Measurements from ENCODE around the gene CLK2. TPM values are rescaled to one million over a fixed set of nuclear protein-coding genes. Genes with fewer than 3 reads are reported as not detected.
"Not testable (repeated sequence)": the region's sequence is repeated elsewhere in the genome, so short reads cannot be mapped to it uniquely, and the experiment has no call there.

CLK2 gene
- total RNA-seq, 1 experiment from 2014 or later, result 16.4 TPM

DNA sequence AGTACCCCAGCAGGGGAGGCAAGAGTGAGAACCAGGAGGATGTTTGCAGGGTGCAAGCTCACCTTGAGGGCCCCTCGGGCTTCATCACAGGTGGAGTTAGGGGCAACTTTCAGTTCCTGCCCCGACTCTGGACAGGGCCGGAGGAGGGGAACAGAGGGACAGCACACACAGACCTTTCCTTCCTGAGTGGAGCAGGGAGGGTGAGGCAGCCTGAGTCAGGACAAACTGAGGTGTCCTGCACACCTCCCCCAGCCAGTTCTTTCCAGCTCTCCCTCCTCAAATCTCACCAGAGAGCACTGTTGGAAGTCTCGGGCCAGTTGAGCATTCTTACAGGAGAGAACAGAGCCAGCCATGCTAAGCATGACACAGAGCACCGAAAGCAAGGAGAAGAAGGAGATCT, 19.5 kb downstream of the CLK2 start:
- in situ Hi-C loops (cut with HindIII; ENCODE audit: low pct_unique_long_range_greater_than_20kb, low sequenced_read_pairs), result no loop called here
- DNase-seq (ENCODE audit: low read depth, low spot score), result no peak

DNA sequence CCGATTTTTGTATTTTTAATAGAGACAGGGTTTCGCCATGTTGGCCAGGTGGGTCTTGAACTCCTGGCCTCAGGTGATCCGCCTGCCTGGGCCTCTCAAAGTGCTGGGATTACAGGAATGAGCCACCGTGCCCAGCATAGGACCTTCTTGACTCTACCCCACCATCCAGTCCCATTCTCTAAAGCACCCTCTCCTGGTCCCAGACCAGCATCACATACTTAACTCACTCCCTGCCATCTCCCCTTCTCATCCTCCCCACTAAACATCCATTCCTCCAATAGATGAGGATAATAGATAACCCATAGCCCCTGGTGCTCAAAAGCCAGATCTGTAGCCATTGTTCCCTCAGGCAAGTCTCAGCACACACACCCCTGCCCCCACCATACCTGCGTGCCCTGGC, 20.1 kb downstream of the CLK2 start:
- DNase-seq (ENCODE audit: low read depth, low spot score), result no peak
- in situ Hi-C loops (cut with HindIII; ENCODE audit: low pct_unique_long_range_greater_than_20kb, low sequenced_read_pairs), result no loop called here

DNA sequence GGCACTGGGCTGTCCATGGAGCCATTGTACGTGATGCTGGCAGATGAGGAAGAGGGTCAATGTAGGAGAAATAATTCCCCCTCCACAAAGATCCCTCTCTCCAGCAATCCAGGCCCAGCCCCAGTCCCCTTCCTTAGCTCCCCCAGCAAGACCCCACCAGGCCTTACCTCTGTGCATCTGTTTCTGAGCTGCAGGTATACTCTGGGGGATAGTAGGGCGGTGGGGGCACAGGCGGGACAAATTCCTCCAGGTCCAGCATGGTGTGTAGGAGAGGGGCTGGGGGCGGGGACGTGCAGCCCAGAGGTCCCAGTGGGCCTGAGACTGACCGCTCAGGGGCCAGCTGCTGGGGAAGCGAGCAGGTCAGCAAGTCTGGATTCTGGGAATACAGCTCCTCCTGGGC, 21.7 kb downstream of the CLK2 start:
- in situ Hi-C loops (cut with HindIII; ENCODE audit: low pct_unique_long_range_greater_than_20kb, low sequenced_read_pairs), result no loop called here

DNA sequence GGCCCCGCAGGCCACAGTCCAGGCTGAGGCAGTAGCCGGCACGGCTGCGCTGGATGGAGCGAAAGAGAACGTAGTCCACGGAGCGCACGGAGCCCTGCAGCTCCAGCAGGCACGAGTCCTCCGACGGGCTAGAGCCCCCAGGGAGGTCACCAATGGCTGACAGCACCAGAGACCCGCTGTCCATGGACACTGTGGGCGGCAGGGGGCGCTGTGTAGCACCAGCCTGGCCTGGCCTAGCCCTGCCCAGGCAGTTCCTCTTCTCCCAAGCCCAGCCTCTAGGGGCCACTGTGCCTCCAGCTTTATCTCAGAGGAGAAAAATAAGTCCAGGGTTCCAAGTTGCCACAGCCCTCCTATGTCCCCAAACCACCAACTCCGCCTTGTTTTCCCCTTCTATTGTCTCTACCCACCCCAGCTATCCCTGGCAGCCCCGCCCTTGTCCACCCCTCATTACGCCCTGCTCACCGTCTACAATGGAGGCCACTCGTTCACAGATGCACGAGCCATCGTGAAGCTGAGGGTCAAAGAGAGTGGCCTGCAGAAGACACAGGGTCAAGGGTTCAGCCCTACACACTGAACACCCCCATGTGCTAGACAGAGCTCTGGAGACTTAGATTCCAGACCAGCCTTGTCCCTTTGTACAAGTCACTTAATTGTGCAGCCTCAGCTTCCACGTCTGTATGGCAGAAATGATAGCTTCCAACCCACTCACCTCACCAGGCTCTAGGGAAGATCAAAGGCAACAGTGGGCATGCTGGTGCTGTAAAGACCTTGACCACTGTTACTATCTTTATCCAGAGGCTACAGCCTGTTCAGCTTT, 22.5 kb downstream of the CLK2 start:
- in situ Hi-C loops (cut with HindIII; ENCODE audit: low pct_unique_long_range_greater_than_20kb, low sequenced_read_pairs), result no loop called here
- DNase-seq (ENCODE audit: low read depth, low spot score), result peak; percentile 97

More for the DNA sequence above, 21.7 kb downstream of the CLK2 start:
- no peak for DNase-seq (ENCODE audit: low read depth, low spot score)

DNA sequence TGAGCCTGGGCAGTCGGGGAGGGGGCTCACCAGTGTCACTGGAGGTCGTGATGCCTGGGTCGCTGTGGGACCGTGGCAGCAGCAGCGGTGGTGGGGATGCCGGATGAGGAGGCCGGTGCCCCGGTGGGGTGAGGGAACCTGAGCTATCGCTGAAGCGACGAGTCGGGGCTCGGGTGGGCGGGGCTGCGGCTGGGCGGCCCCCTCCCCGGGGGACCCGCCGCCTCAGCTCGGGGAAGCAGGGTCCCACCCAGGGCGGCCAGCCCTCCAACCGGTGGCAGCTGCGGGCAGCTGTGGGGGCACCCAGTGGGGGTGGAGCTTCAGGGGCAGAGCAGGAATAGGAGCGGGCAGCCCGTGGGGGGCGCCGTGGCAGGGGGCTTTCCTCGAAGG, 23.1 kb downstream of the CLK2 start:
- no peak for DNase-seq (ENCODE audit: low read depth, low spot score)
- in situ Hi-C loops (cut with HindIII; ENCODE audit: low pct_unique_long_range_greater_than_20kb, low sequenced_read_pairs), result no loop called here

DNA sequence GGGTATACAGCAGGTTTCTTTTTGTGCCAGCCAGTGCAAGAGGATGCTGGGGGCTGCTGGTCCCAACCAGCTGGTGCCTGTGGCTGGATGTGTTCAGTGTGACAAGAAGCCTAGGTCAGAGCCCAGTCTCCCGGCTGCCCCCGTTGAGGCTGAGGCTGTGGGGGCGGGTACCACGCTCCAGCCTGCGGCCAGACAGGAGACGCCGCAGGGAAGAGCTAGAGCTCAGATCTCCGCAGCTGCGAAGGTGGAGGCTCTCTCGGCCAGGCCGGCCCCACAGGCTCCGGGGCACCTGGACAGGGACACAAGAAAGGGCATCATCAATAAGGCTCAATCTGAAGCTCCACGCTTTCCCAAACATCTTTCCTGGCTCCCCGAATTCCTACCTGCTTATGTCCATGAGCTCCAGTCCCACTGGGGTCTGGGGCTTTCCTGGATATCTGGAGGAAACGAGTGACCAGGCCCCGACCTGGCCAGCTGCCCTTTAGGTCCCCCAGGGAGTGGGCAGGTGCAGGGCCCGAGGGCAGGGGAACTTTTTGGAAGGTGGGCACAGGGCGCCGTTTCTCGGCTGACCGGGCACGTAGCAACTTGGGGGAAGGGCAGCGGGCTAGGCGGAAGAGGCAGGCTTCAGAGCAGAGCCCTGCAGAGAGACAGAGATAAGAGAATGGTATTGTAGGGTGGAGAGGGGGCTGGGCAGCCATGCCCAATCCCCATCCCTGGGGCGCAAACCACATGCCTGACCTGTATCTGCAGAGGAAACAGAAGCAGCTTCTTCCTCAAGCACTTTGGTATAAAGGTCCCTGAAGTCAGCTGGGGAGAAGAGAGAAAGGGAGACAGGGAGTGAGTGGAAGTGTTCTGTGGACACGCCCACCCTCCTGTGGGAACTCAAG, 25.4 kb downstream of the CLK2 start:
- DNase-seq (ENCODE audit: low read depth, low spot score), result no peak
- in situ Hi-C loops (cut with HindIII; ENCODE audit: low pct_unique_long_range_greater_than_20kb, low sequenced_read_pairs), result no loop called here

DNA sequence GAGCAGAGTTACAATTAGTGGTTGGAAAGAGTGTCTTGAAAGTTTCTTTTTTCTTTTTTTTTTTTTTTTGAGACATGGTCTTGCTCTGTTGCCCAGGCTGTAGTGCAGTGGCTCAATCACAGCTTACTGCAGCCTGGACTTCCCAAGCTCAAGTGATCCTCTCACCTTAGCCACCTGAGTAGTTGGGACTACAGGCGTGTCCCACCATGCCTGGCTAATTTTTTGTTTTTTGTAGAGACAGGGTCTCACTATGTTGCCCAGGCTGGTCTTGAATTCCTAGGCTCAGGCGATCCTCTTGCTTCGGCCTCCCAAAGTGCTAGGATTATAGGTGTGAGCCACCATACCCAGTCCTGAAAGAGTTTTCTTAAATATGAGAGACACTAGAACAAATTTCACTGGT, 26.5 kb downstream of the CLK2 start:
- DNase-seq (ENCODE audit: low read depth, low spot score); in situ Hi-C loops (cut with HindIII; ENCODE audit: low pct_unique_long_range_greater_than_20kb, low sequenced_read_pairs): not testable (repeated sequence)

DNA sequence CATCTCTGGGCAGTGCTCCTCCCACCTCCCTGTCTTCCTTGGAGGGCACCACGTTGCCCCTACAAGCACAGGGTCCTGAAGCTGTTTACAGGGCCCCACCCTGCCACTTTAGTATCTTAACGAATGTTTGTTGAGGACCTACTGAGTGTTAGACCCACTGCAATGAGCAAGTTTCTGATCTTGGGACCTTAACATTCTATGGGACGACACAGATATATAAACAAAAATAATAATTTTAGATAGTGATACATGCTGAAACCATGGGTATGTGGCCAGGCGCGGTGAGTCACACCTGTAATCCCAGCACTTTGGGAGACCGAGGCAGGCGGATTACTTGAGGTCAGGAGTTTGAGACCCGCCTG, 28.2 kb downstream of the CLK2 start:
- no peak for DNase-seq (ENCODE audit: low read depth, low spot score)
- in situ Hi-C loops (cut with HindIII; ENCODE audit: low pct_unique_long_range_greater_than_20kb, low sequenced_read_pairs), result no loop called here

DNA sequence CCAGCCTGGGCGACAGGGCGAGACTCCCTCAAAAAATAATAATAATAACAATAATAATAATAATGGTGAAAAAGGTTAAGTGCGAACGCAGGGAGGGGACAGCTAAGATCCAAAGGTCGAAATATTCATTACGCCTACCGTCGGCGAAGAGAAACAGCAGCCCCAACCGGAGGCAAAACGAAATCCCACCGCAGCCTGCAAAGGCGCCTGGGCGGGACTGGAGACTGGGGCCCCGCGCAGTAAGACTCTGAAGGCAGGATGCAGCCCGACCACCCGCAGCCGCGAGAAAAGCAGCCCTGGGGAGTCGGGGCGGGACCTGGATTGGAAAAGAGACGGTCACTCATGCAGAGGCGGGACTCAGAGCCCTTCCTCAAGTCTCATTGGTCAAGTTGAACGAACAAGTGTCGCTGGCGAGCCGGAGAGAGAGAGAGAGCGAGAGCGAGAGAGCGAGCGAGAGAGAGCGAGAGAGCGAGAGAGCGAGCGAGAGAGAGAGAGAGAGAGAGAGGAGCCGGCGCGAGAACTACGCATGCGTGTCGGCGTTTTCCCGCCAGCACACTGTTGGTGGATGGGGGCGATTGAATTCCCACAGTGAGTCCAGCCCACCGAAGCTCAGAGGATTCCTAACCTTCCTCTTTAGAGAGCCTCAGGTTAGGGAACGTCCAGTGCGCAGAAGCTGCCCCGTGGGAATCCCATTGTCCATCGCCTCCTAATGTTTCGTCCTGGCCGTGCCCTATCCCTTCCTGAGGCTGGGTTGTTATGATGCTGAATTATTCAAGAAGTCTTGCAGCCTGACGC, 28.7 kb downstream of the CLK2 start:
- peak; percentile 100 for DNase-seq (ENCODE audit: low read depth, low spot score)
- in situ Hi-C loops (cut with HindIII; ENCODE audit: low pct_unique_long_range_greater_than_20kb, low sequenced_read_pairs), result no loop called here

DNA sequence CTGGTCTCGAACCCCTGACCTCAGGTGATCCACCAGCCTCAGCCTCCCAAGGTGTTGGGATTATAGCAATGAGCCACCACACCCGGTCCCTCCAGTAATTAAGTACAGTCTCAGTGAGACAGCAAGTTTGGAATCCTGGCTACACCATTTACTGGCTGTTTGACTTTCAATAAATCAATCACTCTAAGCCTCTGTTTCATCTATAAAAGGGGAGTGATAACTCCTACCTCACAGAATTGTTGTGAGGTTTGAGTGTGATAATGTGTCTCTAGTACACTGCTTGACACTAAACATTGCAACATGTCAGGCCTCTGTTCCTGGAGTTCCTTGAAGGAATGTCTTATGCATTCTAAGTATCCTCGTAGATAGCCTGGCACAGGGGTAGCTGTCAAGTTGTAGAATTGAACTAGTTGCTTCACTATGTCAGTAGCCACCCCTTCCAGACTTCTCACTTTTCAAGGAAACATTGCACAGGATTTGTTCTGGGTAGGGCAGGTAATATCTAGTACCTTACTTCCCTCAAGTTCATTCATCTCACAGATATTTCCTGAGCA, 30.4 kb downstream of the CLK2 start:
- DNase-seq (ENCODE audit: low read depth, low spot score), result no peak
- in situ Hi-C loops (cut with HindIII; ENCODE audit: low pct_unique_long_range_greater_than_20kb, low sequenced_read_pairs), result no loop called here

DNA sequence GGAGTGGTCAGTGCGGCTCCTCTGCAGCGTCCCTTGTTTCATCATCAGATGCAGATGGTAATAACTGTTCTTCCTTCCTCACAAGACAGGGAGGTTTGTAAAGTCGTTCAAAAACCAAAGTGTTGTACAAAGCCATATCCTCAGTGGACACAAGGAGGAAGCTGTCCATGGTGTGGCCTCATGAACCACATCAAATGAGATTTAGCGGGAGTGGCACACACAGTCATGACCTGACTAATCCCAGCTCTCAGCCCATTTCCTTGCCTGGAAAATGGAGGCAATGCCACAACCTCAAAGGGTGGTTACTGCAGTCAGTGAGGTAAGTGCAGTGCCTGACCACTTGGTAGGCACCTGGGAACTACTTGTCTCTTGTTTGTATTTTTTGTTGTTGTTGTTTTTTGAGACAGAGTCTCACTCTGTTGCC, 31.5 kb downstream of the CLK2 start:
- in situ Hi-C loops (cut with HindIII; ENCODE audit: low pct_unique_long_range_greater_than_20kb, low sequenced_read_pairs), result no loop called here
- DNase-seq (ENCODE audit: low read depth, low spot score), result peak; percentile 46

DNA sequence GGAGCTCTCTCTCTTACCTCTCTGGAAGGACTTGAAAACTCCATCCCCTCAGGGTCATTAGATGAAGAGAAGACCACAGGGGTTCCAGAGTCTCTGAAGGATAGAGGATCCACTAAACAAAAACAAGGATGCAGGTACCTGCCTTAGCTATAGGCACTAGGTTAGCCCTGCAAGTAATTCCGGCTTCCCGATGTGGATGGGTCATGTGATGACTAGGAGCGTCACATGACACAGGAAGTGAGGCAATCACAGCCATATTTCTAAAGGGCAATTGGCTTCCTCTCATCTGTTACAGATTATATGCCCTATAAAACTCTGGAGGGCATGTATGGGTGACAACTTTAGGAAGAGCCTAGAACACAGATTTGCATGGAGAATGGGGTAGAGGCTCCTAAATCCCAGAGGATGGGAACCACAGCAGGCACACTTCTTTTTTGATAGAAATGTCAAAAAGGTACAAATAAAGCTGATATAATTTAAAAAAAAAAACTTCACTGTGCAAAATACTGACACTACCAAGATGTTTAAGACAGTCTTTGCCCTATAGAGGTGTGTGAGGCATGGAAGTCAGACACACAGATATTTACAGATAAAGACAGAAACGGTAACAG, 32.1 kb downstream of the CLK2 start:
- DNase-seq (ENCODE audit: low read depth, low spot score), result peak; percentile 96
- in situ Hi-C loops (cut with HindIII; ENCODE audit: low pct_unique_long_range_greater_than_20kb, low sequenced_read_pairs), result no loop called here

DNA sequence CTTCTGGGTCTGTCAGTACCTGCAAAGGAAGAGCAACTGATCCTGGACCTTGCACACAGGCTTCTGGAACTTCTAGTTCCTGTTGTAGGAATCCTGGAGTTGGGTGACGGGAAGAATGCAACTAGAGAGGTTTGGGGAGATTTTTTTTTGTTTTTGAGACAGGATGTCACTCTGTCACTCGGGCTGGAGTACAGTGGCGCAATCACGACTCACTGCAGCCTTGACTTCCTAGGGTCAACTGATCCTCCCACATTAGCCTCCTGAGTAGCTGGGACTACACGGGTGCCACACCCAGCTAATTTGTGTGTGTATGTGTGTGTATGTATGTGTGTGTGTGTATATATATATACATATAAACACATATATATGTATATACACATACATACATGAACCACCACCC, 36.9 kb downstream of the CLK2 start:
- no peak for DNase-seq (ENCODE audit: low read depth, low spot score)
- in situ Hi-C loops (cut with HindIII; ENCODE audit: low pct_unique_long_range_greater_than_20kb, low sequenced_read_pairs), result no loop called here

DNA sequence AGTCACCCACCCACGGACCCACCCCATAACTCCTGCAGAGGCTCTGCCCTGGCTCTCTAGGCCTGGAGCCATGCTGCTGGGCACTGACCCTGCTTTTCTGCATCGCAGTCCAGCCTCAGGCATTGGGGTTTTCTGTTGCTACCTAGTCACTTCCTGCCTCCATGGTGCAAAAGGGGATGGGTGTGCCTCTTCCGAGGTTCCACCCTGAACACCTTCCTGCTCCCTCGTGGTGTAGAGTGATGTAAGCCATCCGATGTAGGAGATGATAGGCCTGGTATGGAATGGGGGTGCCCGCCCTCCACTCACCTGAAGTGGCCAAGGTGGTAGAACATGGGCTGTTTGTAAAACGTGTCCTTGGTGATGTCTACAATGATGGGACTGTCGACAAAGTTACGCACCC, 37.9 kb downstream of the CLK2 start:
- DNase-seq (ENCODE audit: low read depth, low spot score); in situ Hi-C loops (cut with HindIII; ENCODE audit: low pct_unique_long_range_greater_than_20kb, low sequenced_read_pairs): not testable (repeated sequence)

DNA sequence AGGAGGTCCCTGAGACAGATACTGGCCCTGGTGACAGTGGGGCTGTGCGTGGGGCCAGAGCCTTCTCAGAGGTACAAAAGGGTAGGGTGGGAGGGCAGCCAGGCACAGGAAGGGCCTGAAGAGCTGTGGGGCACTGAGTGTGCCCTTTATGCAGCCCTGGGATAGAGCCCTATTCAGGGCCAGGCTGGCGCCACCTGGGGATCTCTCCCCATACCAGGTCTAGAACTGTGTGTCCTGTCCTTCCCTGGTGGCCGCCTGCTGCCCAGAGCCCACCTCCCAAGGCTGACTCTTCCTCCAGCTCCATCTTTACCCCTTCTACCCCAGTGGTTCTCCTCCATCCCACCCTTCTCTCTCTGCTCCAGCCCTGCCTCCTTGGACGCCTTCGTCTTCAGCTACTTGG, 39.8 kb downstream of the CLK2 start:
- in situ Hi-C loops (cut with HindIII; ENCODE audit: low pct_unique_long_range_greater_than_20kb, low sequenced_read_pairs); DNase-seq (ENCODE audit: low read depth, low spot score): not testable (repeated sequence)

DNA sequence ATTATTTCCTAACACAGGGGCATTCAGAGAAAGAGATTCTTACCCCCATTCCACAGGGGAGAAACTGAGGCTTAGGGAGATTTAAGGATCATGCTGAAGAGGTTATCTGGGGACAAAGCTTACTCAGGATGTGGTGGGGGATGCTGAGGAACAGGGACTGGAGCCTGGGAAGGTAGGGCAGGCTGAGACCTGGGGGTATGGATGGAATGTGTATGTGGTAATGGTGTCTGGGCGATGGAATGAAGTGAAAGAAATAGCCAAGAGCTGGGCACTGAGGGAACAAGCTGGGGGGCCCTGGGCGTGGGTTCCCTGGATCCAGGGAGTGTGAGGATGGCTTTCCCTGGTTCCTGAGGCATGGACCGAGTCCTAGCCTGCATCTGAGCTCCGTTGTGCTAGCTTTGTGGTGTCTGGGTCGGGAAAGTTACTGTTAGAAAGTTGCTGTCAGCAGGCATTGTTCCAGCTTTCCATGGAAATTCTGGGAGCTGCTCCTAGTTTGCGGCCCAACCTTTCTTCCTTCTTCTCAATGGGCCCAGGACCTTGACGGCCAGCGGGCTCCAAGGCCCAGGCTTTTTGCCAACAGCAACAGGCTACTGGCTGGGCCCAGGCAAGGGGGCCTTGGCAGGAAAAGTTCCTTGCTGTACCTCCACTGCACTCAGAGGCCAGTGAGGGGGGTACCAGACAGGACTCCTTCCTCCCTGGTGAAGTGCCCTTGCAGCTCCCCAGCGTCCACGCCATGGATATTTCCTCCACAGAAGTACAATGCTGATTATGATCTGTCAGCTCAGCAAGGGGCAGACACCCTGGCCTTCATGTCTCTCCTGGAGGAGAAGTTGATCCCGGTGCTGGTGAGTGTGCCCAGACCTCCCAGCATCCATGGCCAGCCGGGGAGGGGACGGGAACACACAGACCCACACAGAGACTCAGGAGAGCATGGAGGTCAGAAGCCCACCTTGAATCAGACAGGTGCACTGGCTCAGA, 41.0 kb downstream of the CLK2 start:
- not testable (repeated sequence) for DNase-seq (ENCODE audit: low read depth, low spot score)

More for the DNA sequence above, 41.0 kb downstream of the CLK2 start:
- in situ Hi-C loops (cut with HindIII; ENCODE audit: low pct_unique_long_range_greater_than_20kb, low sequenced_read_pairs), result not testable (repeated sequence)
